ENCODE data around the gene GLRB.

DNA sequence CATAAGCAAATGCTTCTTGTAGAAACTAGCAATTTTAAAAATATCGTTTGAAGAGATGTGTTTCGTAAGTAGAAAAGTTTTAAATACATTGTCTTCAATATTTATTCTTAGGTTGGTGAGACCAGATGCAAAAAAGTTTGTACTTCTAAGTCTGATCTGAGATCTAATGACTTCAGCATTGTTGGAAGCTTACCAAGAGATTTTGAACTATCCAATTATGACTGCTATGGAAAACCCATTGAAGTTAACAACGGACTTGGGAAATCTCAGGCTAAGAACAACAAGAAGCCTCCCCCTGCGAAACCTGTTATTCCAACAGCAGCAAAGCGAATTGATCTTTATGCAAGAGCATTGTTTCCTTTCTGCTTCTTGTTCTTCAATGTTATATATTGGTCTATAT is 94.4 kb downstream of the GLRB start:
- TF ChIP-seq, protein P1, sequence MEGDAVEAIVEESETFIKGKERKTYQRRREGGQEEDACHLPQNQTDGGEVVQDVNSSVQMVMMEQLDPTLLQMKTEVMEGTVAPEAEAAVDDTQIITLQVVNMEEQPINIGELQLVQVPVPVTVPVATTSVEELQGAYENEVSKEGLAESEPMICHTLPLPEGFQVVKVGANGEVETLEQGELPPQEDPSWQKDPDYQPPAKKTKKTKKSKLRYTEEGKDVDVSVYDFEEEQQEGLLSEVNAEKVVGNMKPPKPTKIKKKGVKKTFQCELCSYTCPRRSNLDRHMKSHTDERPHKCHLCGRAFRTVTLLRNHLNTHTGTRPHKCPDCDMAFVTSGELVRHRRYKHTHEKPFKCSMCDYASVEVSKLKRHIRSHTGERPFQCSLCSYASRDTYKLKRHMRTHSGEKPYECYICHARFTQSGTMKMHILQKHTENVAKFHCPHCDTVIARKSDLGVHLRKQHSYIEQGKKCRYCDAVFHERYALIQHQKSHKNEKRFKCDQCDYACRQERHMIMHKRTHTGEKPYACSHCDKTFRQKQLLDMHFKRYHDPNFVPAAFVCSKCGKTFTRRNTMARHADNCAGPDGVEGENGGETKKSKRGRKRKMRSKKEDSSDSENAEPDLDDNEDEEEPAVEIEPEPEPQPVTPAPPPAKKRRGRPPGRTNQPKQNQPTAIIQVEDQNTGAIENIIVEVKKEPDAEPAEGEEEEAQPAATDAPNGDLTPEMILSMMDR (IDR thresholded peaks at IDR 0.05), result no peak
- TF ChIP-seq POLR2A (IDR thresholded peaks at IDR 0.05; ENCODE audit: low read length), result no peak
- TF ChIP-seq BHLHE40 (IDR thresholded peaks at IDR 0.05; ENCODE audit: low read depth, low read length), result no peak
- no peak for TF ChIP-seq MYC (IDR thresholded peaks at IDR 0.05; ENCODE audit: borderline replicate concordance, low read length)
- TF ChIP-seq JUNB (IDR thresholded peaks at IDR 0.05), result no peak
- TF ChIP-seq, protein P2, sequence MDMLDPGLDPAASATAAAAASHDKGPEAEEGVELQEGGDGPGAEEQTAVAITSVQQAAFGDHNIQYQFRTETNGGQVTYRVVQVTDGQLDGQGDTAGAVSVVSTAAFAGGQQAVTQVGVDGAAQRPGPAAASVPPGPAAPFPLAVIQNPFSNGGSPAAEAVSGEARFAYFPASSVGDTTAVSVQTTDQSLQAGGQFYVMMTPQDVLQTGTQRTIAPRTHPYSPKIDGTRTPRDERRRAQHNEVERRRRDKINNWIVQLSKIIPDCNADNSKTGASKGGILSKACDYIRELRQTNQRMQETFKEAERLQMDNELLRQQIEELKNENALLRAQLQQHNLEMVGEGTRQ (IDR thresholded peaks at IDR 0.05), result no peak
- TF ChIP-seq CHD2 (IDR thresholded peaks at IDR 0.05; ENCODE audit: low read length, partially characterized antibody), result no peak
- TF ChIP-seq RFX5 (IDR thresholded peaks at IDR 0.05), result no peak
